GM12878 (cell line): ENCODE data around the gene HYCC2. TPM values are rescaled to one million over a fixed set of nuclear protein-coding genes. Genes with fewer than 3 reads are reported as not detected.

Experiments used
- ASH2L ChIP-seq: fragments of 300-600, 200-600 bp; sonication (generic); IDR thresholded peaks from 2 replicates; pipeline ENCODE4 v1.6.1; 2017; ENCODE audit warnings: low read depth, mild to moderate bottlenecking, borderline replicate concordance
- HDAC6 ChIP-seq: fragments of 200-600 bp; sonication (generic); IDR thresholded peaks from one replicate; pipeline ENCODE4 v1.8.0; 2017; ENCODE audit warnings: antibody characterized with exemption; ENCODE audit not compliant: unreplicated experiment
- IRF5 ChIP-seq: fragments of 450-650 bp; IDR thresholded peaks from 2 replicates; pipeline ENCODE4 v1.6.1; 2017; ENCODE audit warnings: borderline replicate concordance
- NFYB ChIP-seq: IDR thresholded peaks from 2 replicates; pipeline ENCODE4 v1.6.1; 2011; ENCODE audit warnings: low read depth, mild to moderate bottlenecking, low read length, improper control_type of control experiment, moderate library complexity; ENCODE audit not compliant: insufficient read depth
- PKNOX1 ChIP-seq: fragments of 450-650 bp; IDR thresholded peaks from 2 replicates; pipeline ENCODE4 v1.6.1; 2016; ENCODE audit warnings: mild to moderate bottlenecking
- POU2F2 ChIP-seq: IDR thresholded peaks from 3 replicates; pipeline ENCODE4 v1.6.1; 2011; ENCODE audit warnings: low read depth, mild to moderate bottlenecking, low read length, borderline replicate concordance
- RAD21 ChIP-seq: IDR thresholded peaks from 2 replicates; pipeline ENCODE4 v1.6.1; 2011; ENCODE audit warnings: mild to moderate bottlenecking, low read depth, low read length, moderate library complexity; ENCODE audit not compliant: insufficient read depth
- SIN3A ChIP-seq: IDR thresholded peaks from 2 replicates; pipeline ENCODE4 v1.6.1; 2012; ENCODE audit warnings: low read depth, low read length, improper control_type of control experiment
- SKIL ChIP-seq: fragments of 450-650 bp; IDR thresholded peaks from 2 replicates; pipeline ENCODE4 v1.6.1; 2017; ENCODE audit warnings: mild to moderate bottlenecking, low read depth, inconsistent platforms; ENCODE audit not compliant: poor library complexity, severe bottlenecking
- SMARCA5 ChIP-seq: fragments of 450-650 bp; IDR thresholded peaks from 2 replicates; pipeline ENCODE4 v1.6.1; 2017; ENCODE audit warnings: mild to moderate bottlenecking
- SPI1 ChIP-seq: IDR thresholded peaks from 2 replicates; pipeline ENCODE4 v1.6.1; 2011; ENCODE audit warnings: low read depth, mild to moderate bottlenecking, low read length, moderate library complexity, borderline replicate concordance; ENCODE audit not compliant: insufficient read depth
- STAT3 ChIP-seq: IDR thresholded peaks from 2 replicates; pipeline ENCODE4 v1.6.1; 2011; ENCODE audit warnings: low read depth, low read length, improper control_type of control experiment
- YY1 ChIP-seq: IDR thresholded peaks from 2 replicates; pipeline ENCODE4 v1.6.1; 2011; ENCODE audit warnings: low read depth, mild to moderate bottlenecking, low read length
- ZNF622 ChIP-seq: fragments of 450-650 bp; IDR thresholded peaks from 2 replicates; pipeline ENCODE4 v1.6.1; 2017; ENCODE audit warnings: mild to moderate bottlenecking, inconsistent platforms
- polyA plus RNA-seq, 11 experiments: library from polyadenylated mRNA; depleted of rRNA in 4 of 11; unstranded in 6 of 11; stranded (reverse) in 5 of 11; fragments of >200 nt; fragmentation: Nextera tagmentation in 4 of 11; fragmentation: Illumina TruSeq in 1 of 11; extraction: Ambion mirVana in 4 of 11; extraction: Trizol in 1 of 11; gene quantifications; 1 replicate in 1 of 11; 2 replicates in 10 of 11; pipeline versions ENCODE4 v1.2.1 to v1.2.3, GENCODE V29; 2011 to 2016; ENCODE audit warnings: inconsistent platforms in 2 of 11, missing spikeins in 2 of 11, low read depth in 1 of 11
- total RNA-seq, 4 experiments: library from RNA; depleted of rRNA in 3 of 4; stranded (reverse); fragments of >200 nt in 3 of 4; fragmentation: Illumina TruSeq in 1 of 4; extraction: Trizol in 1 of 4; gene quantifications; 2 replicates each; pipeline versions ENCODE4 v1.2.1 to v1.2.3, GENCODE V29; 2013 to 2021
- TF ChIP-seq, protein P1 (sequence below): IDR thresholded peaks from 2 replicates; pipeline ENCODE4 v1.6.1; 2012; ENCODE audit warnings: mild to moderate bottlenecking, low read depth, low read length
- TF ChIP-seq, protein P2 (sequence below), 3 experiments: IDR thresholded peaks in 2 of 3; conservative IDR thresholded peaks in 1 of 3; 2 replicates each; pipeline ENCODE4 v1.5.1; 2011; ENCODE audit warnings: low read depth in 3 of 3, low read length in 3 of 3, mild to moderate bottlenecking in 3 of 3, control low read depth in 2 of 3, moderate library complexity in 2 of 3, inconsistent platforms in 1 of 3, mixed read lengths in 1 of 3; ENCODE audit not compliant: control insufficient read depth in 2 of 3, insufficient read depth in 1 of 3; ENCODE audit errors: extremely low read depth in 1 of 3

The HYCC2 gene
- total and polyA plus RNA-seq, 10 of the 15 experiments (the other 5 are each of a cell fraction or from before 2014, with no cell fraction given) = 3.4 to 17.4 (median 8.0) TPM

DNA sequence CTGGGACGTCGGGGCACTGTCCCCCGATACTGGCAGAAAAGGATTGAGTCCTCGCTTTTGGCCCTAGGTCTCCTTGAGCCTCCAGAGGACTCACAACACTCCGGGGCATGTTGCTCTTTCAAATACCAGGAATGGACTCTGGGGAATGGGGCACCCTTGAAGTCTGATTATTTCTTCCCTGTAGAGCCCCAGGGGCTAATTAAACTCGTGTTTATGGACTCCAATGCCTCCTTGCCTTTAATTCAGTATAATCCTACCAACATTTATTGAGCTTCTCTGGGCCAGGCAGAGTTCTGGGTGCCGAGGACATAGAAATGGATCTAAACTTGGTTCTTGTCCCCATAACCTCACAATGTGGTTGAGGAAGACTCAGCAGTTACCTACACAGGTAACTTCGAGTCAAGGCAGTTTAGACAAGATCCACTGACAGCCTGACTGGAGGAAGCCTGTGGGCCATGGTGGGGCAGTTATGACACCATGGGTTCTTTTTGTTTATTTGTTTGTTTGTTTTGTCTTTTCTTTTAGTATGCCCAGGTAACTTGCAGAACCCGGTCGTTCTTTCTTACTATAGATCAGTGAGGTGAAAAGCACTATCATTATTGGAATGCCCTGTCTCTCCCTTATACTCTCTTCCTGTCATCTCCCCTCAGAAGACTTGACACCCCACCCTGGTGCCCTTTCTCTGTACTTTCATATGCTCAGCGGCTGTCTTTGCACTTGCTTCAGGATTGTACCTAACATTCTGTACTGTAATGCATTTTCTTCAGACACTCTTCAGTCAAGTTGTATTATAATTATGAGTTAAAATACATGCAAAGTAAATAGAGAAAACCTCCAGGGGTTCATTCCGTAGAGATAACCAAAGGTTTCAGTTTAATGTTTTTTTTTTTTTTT lies 47.7 kb upstream of the HYCC2 start (continued):
- no peak for TF ChIP-seq HDAC6
- 0 out of 2 replicates have a peak, but pooled peaks have one; percentile 9 for TF ChIP-seq PKNOX1
- no peak for TF ChIP-seq POU2F2
- TF ChIP-seq SIN3A = 0 out of 2 replicates have a peak, but pooled peaks have one; percentile 60
- TF ChIP-seq, protein P1, sequence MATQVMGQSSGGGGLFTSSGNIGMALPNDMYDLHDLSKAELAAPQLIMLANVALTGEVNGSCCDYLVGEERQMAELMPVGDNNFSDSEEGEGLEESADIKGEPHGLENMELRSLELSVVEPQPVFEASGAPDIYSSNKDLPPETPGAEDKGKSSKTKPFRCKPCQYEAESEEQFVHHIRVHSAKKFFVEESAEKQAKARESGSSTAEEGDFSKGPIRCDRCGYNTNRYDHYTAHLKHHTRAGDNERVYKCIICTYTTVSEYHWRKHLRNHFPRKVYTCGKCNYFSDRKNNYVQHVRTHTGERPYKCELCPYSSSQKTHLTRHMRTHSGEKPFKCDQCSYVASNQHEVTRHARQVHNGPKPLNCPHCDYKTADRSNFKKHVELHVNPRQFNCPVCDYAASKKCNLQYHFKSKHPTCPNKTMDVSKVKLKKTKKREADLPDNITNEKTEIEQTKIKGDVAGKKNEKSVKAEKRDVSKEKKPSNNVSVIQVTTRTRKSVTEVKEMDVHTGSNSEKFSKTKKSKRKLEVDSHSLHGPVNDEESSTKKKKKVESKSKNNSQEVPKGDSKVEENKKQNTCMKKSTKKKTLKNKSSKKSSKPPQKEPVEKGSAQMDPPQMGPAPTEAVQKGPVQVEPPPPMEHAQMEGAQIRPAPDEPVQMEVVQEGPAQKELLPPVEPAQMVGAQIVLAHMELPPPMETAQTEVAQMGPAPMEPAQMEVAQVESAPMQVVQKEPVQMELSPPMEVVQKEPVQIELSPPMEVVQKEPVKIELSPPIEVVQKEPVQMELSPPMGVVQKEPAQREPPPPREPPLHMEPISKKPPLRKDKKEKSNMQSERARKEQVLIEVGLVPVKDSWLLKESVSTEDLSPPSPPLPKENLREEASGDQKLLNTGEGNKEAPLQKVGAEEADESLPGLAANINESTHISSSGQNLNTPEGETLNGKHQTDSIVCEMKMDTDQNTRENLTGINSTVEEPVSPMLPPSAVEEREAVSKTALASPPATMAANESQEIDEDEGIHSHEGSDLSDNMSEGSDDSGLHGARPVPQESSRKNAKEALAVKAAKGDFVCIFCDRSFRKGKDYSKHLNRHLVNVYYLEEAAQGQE = no peak
- no peak for TF ChIP-seq SMARCA5
- no peak for TF ChIP-seq STAT3
- TF ChIP-seq, protein P2, sequence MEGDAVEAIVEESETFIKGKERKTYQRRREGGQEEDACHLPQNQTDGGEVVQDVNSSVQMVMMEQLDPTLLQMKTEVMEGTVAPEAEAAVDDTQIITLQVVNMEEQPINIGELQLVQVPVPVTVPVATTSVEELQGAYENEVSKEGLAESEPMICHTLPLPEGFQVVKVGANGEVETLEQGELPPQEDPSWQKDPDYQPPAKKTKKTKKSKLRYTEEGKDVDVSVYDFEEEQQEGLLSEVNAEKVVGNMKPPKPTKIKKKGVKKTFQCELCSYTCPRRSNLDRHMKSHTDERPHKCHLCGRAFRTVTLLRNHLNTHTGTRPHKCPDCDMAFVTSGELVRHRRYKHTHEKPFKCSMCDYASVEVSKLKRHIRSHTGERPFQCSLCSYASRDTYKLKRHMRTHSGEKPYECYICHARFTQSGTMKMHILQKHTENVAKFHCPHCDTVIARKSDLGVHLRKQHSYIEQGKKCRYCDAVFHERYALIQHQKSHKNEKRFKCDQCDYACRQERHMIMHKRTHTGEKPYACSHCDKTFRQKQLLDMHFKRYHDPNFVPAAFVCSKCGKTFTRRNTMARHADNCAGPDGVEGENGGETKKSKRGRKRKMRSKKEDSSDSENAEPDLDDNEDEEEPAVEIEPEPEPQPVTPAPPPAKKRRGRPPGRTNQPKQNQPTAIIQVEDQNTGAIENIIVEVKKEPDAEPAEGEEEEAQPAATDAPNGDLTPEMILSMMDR (IDR thresholded peaks at IDR 0.05 in 2 of 3, conservative IDR thresholded peaks at IDR 0.05 in 1 of 3; ENCODE audit: control insufficient read depth in 2 of 3, extremely low read depth in 1 of 3, insufficient read depth in 1 of 3, low read depth in 3 of 3, low read length in 3 of 3) = no peak
- TF ChIP-seq ZNF622 = no peak
- TF ChIP-seq IRF5 = no peak
- TF ChIP-seq RAD21 = no peak
- no peak for TF ChIP-seq SPI1
- no peak for TF ChIP-seq YY1
- TF ChIP-seq SKIL = peak; percentile 39
- no peak for TF ChIP-seq ASH2L
- TF ChIP-seq NFYB = no peak
